Measurements from ENCODE around the gene CHMP1B. TPM values are rescaled to one million over a fixed set of nuclear protein-coding genes. Genes with fewer than 3 reads are reported as not detected.

The CHMP1B gene
- polyA plus RNA-seq, 1 donor from 2014 or later: 106 TPM

- Histone ChIP-seq H4K20me1 (ENCODE audit: insufficient read depth) (no peaks in the 10 kb centered on the region), H3K4me3 (ENCODE audit: low read length) (no peak overlapping the region), H2AFZ (ENCODE audit: low read depth, low read length) (no peak overlapping the region), H3K9me2 (ENCODE audit: insufficient read depth, low read length) (no peaks in the 10 kb centered on the region), H3K9ac (ENCODE audit: low read length) (no peak overlapping the region), H3K4me2 (ENCODE audit: low read length) (no peak overlapping the region), H3K9me3 (ENCODE audit: low read length) (no peaks in the 10 kb centered on the region), H3K27ac (ENCODE audit: low read length) (no peak overlapping the region), H3K36me3 (ENCODE audit: insufficient read depth, low read length) (no peaks in the 10 kb centered on the region), H3K79me2 (replicated peaks; ENCODE audit: insufficient read depth, low read length) (no peaks in the 10 kb centered on the region), H3K27me3 (ENCODE audit: insufficient read depth, low read depth, low read length) (no peaks in the 10 kb centered on the region), H3F3A (ENCODE audit: insufficient read depth, low read length, poor library complexity, severe bottlenecking) (no peaks in the 10 kb centered on the region)
- TF ChIP-seq EZH2 (IDR thresholded peaks at IDR 0.05; ENCODE audit: borderline replicate concordance, insufficient read depth, low read length, poor library complexity, severe bottlenecking): no peak
- no peak for TF ChIP-seq MXI1 (conservative IDR thresholded peaks at IDR 0.05; ENCODE audit: poor library complexity, severe bottlenecking)
- TF ChIP-seq, protein P1, sequence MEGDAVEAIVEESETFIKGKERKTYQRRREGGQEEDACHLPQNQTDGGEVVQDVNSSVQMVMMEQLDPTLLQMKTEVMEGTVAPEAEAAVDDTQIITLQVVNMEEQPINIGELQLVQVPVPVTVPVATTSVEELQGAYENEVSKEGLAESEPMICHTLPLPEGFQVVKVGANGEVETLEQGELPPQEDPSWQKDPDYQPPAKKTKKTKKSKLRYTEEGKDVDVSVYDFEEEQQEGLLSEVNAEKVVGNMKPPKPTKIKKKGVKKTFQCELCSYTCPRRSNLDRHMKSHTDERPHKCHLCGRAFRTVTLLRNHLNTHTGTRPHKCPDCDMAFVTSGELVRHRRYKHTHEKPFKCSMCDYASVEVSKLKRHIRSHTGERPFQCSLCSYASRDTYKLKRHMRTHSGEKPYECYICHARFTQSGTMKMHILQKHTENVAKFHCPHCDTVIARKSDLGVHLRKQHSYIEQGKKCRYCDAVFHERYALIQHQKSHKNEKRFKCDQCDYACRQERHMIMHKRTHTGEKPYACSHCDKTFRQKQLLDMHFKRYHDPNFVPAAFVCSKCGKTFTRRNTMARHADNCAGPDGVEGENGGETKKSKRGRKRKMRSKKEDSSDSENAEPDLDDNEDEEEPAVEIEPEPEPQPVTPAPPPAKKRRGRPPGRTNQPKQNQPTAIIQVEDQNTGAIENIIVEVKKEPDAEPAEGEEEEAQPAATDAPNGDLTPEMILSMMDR (IDR thresholded peaks at IDR 0.05; ENCODE audit: poor library complexity, severe bottlenecking): no peak
- TF ChIP-seq TAF1 (IDR thresholded peaks at IDR 0.05; ENCODE audit: low read depth): no peak
- TF ChIP-seq SMC3 (conservative IDR thresholded peaks at IDR 0.05; ENCODE audit: poor library complexity): no peak
- TF ChIP-seq RAD21 (conservative IDR thresholded peaks at IDR 0.05): no peak
- no peak for TF ChIP-seq POLR2AphosphoS5 (IDR thresholded peaks at IDR 0.05)
- no peak for TF ChIP-seq REST (IDR thresholded peaks at IDR 0.05; ENCODE audit: borderline replicate concordance)
- TF ChIP-seq EP300 (conservative IDR thresholded peaks at IDR 0.05; ENCODE audit: poor library complexity, severe bottlenecking): no peak
Measured at GRCh38 chr18:11802158-11802557, 49.1 kb upstream of the CHMP1B start.

DNA sequence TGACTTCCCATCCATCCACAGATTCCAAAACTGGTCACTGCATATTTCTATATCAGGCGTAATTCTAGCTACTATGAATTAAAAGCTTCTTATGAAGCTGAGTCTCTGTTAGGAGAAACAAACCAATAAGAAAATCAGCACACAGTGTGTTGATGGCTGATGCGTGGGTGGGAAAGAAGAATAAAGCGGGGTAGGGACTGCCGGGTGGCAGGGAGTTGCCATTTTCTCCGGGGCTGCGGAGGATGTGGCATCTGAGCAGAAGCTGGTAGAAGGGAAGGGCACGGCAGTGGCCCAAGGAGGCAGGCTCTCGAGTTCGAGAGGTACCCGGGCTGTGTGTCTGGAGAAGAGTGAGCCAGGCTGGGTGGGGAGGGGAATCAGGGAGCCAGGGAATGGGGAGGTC lies 48.6 kb upstream of the CHMP1B start:
- H2AFZ ChIP-seq (ENCODE audit: low read depth, low read length): no peak overlapping the region
- no peaks in the 10 kb centered on the region for H3K36me3 ChIP-seq (ENCODE audit: insufficient read depth, low read length)
- H3K27ac ChIP-seq (ENCODE audit: low read length): no peak overlapping the region
- no peak overlapping the region for H3K9ac ChIP-seq (ENCODE audit: low read length)
- no peaks in the 10 kb centered on the region for H3K79me2 ChIP-seq (replicated peaks; ENCODE audit: insufficient read depth, low read length)
- no peaks in the 10 kb centered on the region for H3K9me3 ChIP-seq (ENCODE audit: low read length)
- no peaks in the 10 kb centered on the region for H3K27me3 ChIP-seq (ENCODE audit: insufficient read depth, low read depth, low read length)
- no peak overlapping the region for H3K4me3 ChIP-seq (ENCODE audit: low read length)
- TF ChIP-seq POLR2AphosphoS5 (IDR thresholded peaks at IDR 0.05): no peak
- TF ChIP-seq TAF1 (IDR thresholded peaks at IDR 0.05; ENCODE audit: low read depth): no peak
- TF ChIP-seq, protein P1 (IDR thresholded peaks at IDR 0.05; ENCODE audit: poor library complexity, severe bottlenecking): no peak
- TF ChIP-seq SMC3 (conservative IDR thresholded peaks at IDR 0.05; ENCODE audit: poor library complexity): no peak
- TF ChIP-seq RAD21 (conservative IDR thresholded peaks at IDR 0.05): no peak
- TF ChIP-seq EP300 (conservative IDR thresholded peaks at IDR 0.05; ENCODE audit: poor library complexity, severe bottlenecking): no peak
- no peak for TF ChIP-seq EZH2 (IDR thresholded peaks at IDR 0.05; ENCODE audit: borderline replicate concordance, insufficient read depth, low read length, poor library complexity, severe bottlenecking)
- no peak for TF ChIP-seq REST (IDR thresholded peaks at IDR 0.05; ENCODE audit: borderline replicate concordance)
- no peak for TF ChIP-seq MXI1 (conservative IDR thresholded peaks at IDR 0.05; ENCODE audit: poor library complexity, severe bottlenecking)
- H3K4me2 ChIP-seq (ENCODE audit: low read length): no peak overlapping the region
- no peaks in the 10 kb centered on the region for H4K20me1 ChIP-seq (ENCODE audit: insufficient read depth)
- no peaks in the 10 kb centered on the region for H3K9me2 ChIP-seq (ENCODE audit: insufficient read depth, low read length)
- no peaks in the 10 kb centered on the region for H3F3A ChIP-seq (ENCODE audit: insufficient read depth, low read length, poor library complexity, severe bottlenecking)
